MCF 10A (cell line): Measurements from ENCODE around the gene HHLA2. TPM values are rescaled to one million over a fixed set of nuclear protein-coding genes. Genes with fewer than 3 reads are reported as not detected.

Source experiments
- BruUV-seq: library from RNA; stranded (reverse); fragments of 400-500 nt; replicated peaks from 2 replicates; lab custom pipeline; 2021; lab: Mats Ljungman, UMichigan
- CTCF ChIA-PET: fragments of 300-600 bp; sonication (Branson Sonifier 250); formaldehyde crosslinking; extraction: SDS; loops from one replicate; lab custom pipeline; 2021; ENCODE audit warnings: antibody characterized with exemption, inconsistent platforms; lab: Yijun Ruan, JAX
- POLR2A ChIA-PET: fragments of 300-600, 350-650 bp; sonication (Branson Sonifier 250); formaldehyde crosslinking; extraction: SDS; loops from one replicate; lab custom pipeline; 2020; ENCODE audit warnings: antibody characterized with exemption, inconsistent platforms; lab: Yijun Ruan, JAX
- DNase-seq: peaks from one replicate; pipeline ENCODE4 v3.0.0-alpha.2; 2018; ENCODE audit not compliant: unreplicated experiment
- H3K27ac Mint-ChIP-seq: one replicate; pipeline ENCODE4 v1.8.0; 2022; ENCODE audit warnings: mild to moderate bottlenecking, low read depth, mixed read lengths; ENCODE audit not compliant: unreplicated experiment
- H3K27me3 Mint-ChIP-seq: one replicate; pipeline ENCODE4 v1.8.0; 2022; ENCODE audit warnings: mixed read lengths; ENCODE audit not compliant: insufficient read depth, unreplicated experiment
- H3K36me3 Mint-ChIP-seq: one replicate; pipeline ENCODE4 v1.8.0; 2022; ENCODE audit warnings: mild to moderate bottlenecking, moderate library complexity, mixed read lengths; ENCODE audit not compliant: insufficient read depth, unreplicated experiment
- H3K4me1 Mint-ChIP-seq: one replicate; pipeline ENCODE4 v1.8.0; 2022; ENCODE audit warnings: mixed read lengths; ENCODE audit not compliant: insufficient read depth, unreplicated experiment
- H3K4me3 Mint-ChIP-seq: one replicate; pipeline ENCODE4 v1.8.0; 2022; ENCODE audit warnings: mild to moderate bottlenecking, moderate library complexity, mixed read lengths; ENCODE audit not compliant: unreplicated experiment
- H3K9me3 Mint-ChIP-seq: one replicate; pipeline ENCODE4 v1.8.0; 2022; ENCODE audit warnings: mixed read lengths; ENCODE audit not compliant: unreplicated experiment
- intact Hi-C: fragments of 100-400 bp; cut with micrococcal nuclease; formaldehyde crosslinking; loops from 2 replicates; pipeline ENCODE4 v1.14.1; 2022
- total RNA-seq: library from RNA; stranded (reverse); gene quantifications from 2 replicates; pipeline ENCODE4 v1.2.3, GENCODE V29; 2022
- TF ChIP-seq, protein P1 (sequence below): fragments of 200-600 bp; IDR thresholded peaks from one replicate; pipeline ENCODE4 v1.8.0; 2022; ENCODE audit warnings: antibody characterized with exemption, mild to moderate bottlenecking; ENCODE audit not compliant: unreplicated experiment

HHLA2 gene
- total RNA-seq, 1 experiment from 2014 or later: not detected

DNA sequence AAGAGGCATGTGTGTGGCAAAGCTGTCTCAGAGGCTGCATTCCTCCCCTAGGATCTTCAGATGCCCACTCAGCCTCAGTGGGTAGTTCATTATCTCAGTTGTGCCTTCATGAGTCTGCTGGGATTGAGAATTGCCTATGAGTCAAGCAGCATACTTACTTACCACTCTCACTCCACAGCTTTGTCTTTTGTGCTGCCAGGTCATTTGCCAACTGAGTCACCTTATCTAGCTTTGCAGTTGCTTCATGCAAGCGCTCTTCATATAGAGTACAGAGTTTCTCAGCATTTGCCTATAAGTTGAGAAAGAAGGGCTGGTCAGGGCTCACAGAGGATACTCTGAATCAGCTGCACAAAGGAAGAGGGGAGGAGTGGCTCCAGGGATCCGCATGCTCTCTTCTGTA, 124.6 kb downstream of the HHLA2 start:
- peak; percentile 85 for DNase-seq
- intact Hi-C loops: no loop called here
- TF ChIP-seq, protein P1, sequence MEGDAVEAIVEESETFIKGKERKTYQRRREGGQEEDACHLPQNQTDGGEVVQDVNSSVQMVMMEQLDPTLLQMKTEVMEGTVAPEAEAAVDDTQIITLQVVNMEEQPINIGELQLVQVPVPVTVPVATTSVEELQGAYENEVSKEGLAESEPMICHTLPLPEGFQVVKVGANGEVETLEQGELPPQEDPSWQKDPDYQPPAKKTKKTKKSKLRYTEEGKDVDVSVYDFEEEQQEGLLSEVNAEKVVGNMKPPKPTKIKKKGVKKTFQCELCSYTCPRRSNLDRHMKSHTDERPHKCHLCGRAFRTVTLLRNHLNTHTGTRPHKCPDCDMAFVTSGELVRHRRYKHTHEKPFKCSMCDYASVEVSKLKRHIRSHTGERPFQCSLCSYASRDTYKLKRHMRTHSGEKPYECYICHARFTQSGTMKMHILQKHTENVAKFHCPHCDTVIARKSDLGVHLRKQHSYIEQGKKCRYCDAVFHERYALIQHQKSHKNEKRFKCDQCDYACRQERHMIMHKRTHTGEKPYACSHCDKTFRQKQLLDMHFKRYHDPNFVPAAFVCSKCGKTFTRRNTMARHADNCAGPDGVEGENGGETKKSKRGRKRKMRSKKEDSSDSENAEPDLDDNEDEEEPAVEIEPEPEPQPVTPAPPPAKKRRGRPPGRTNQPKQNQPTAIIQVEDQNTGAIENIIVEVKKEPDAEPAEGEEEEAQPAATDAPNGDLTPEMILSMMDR: no peak
- H3K36me3 Mint-ChIP-seq: no peaks in the 10 kb centered on the region
- POLR2A ChIA-PET: interaction anchor here (1.2 kb wide), 2 partner anchors 14 to 414 kb away, joined by 3 read pairs; no protein-coding TSS in a partner anchor
- H3K9me3 Mint-ChIP-seq: no peaks in the 10 kb centered on the region
- no TSS peak for BruUV-seq
- H3K4me1 Mint-ChIP-seq: peaks cover 6% of the 10 kb centered on the region
- no peak overlapping the region for H3K27ac Mint-ChIP-seq
- H3K27me3 Mint-ChIP-seq: no peaks in the 10 kb centered on the region
- CTCF ChIA-PET: interaction anchor here (0.6 to 1.6 kb wide), 4 partner anchors 13 to 493 kb away, joined by 3 to 5 read pairs (median 4); no protein-coding TSS in a partner anchor
- H3K4me3 Mint-ChIP-seq: no peak overlapping the region

Other genes with a start within 250 kb of the HHLA2 start
- 28.5 and 31.5 TPM in 2 replicates for gene CD47, start 205.5 kb upstream of the HHLA2 start, total RNA-seq
- 38.9 and 46.6 TPM in 2 replicates for gene IFT57, start 74.1 kb upstream of the HHLA2 start, total RNA-seq
- gene MYH15, start 214.0 kb downstream of the HHLA2 start, total RNA-seq: 0.19 and 0.25 TPM in 2 replicates